Lower leg skin (tissue), 4 donors: ENCODE data around the gene EFCAB12. TPM values are rescaled to one million over a fixed set of nuclear protein-coding genes. Genes with fewer than 3 reads are reported as not detected.

Source experiments
- DNase-seq, 2 donors: peaks; one replicate each; pipeline ENCODE4 v3.0.0-alpha.2; 2019; ENCODE audit warnings: low spot score in 2 of 2
- H3K4me3 ChIP-seq: fragments of 200-600 bp; sonication (generic); 2 replicates; pipeline ENCODE4 v1.5.1; 2017; ENCODE audit warnings: mild to moderate bottlenecking, low read depth; ENCODE audit not compliant: poor library complexity, severe bottlenecking
- CTCF ChIP-seq, 3 donors: fragments of 450-650 bp; IDR thresholded peaks; one replicate each; pipeline ENCODE4 v1.5.1; 2016; ENCODE audit warnings: antibody characterized with exemption in 3 of 3, mild to moderate bottlenecking in 3 of 3, moderate library complexity in 2 of 3
- POLR2A ChIP-seq, 2 donors: fragments of 450-650 bp; IDR thresholded peaks; one replicate each; pipeline ENCODE4 v1.6.1; 2016 to 2017; ENCODE audit warnings: antibody characterized with exemption in 2 of 2, mild to moderate bottlenecking in 1 of 2, moderate library complexity in 1 of 2
- WGBS, 2 donors: methylation state at CpG; one replicate each; pipeline ENCODE4 v1.1.5; 2018; 5-methylcytosine and 5-hydroxymethylcytosine counted together
- intact Hi-C: fragments of 100-400 bp; cut with DNase I; formaldehyde crosslinking; loops from one replicate; pipeline ENCODE4 v1.15.0; 2023; ENCODE audit warnings: low total_unique reads
- total RNA-seq, 4 donors: library from RNA; depleted of rRNA; stranded (reverse); fragments of >200 nt; gene quantifications; one replicate each; pipeline ENCODE4 v1.1.0, GENCODE V29; 2016

The EFCAB12 gene
- total RNA-seq, 4 donors from 2014 or later, result not detected

DNA sequence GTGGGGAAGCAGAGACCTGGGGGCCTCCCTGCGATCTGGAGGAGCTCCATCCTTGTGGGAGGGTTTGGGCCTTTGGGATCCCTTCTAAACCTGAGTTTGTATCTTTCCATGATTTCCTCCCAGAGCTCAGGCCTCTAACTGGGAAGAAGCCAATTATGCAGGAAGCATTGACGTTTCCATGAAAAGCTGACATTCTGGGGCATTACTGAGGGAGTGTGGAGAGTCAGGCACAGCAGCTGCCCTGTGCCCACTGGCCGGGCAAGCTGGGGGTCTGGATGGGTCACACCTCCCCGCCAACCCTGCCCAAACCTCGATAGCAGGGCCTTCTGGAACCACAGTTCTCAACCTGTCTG, 74.9 kb downstream of the EFCAB12 start:
- no peak for DNase-seq

DNA sequence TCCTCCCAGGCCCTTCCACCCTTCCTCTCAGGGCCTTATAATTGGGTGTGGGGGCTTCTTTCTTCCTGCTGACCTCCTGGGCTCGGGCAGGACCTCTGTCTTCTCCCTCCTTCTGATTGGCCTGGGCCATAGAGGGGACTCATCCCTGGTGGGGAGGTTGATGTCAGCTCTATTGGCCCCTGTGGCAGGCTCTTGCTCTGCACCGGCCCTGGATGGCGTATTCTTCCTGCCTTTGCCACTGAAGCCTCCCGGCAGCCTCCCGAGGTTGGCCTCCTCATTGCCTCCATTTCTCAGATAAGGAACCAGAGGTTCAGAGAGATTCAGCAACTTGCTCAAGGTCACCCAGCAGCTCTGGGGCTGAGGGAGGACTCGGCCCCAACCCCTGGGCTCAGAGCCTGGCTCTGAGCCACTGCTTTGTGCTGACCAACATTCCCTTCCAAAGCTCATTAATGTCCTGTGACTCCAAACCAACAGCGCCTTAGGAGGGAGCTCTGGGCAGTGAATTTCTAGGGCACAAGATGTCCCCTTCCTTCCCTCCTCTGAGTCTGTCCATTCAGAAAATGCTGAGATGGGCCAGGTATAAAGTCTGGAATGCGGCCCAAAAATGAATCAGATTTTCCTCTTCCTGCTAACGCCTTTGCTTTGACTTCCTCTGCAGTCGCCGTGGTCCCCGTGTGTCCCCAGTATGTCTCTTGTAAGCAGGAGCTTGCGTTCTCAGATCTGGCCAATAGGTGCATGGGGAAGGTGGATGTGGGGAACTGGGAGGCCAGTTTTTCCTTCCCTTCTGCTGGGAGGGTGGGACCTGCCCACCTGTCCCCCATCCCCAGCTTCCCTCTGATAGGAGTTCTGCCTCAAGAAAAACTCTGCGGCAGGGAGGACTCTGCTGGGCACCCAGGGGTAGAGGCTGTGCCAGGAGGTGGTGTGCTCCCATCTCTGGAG, 75.5 kb downstream of the EFCAB12 start:
- intact Hi-C loops, result no loop called here
- TF ChIP-seq POLR2A (IDR thresholded peaks at IDR 0.05) (no peak), CTCF (IDR thresholded peaks at IDR 0.05) (no peak)
- H3K4me3 ChIP-seq, result no peak overlapping the region
- DNase-seq, result no peak
- WGBS, 2 donors, result 73 to 74% methylated on average over 13 to 14 of the region's 14 CpGs

More for the DNA sequence above, 74.9 kb downstream of the EFCAB12 start:
- H3K4me3 ChIP-seq, result no peak overlapping the region
- intact Hi-C loops, result no loop called here
- WGBS, 2 donors, result 83 to 84% methylated on average over 5 of the region's 5 CpGs
- TF ChIP-seq CTCF (IDR thresholded peaks at IDR 0.05) (no peak), POLR2A (IDR thresholded peaks at IDR 0.05) (no peak)

GRCh38 chr3:129352045-129352444, 76.4 kb downstream of the EFCAB12 start:
- WGBS, 2 donors, result 69 to 85% methylated on average over 8 of the region's 8 CpGs
- DNase-seq, result no peak
- intact Hi-C loops, result no loop called here
- TF ChIP-seq POLR2A (IDR thresholded peaks at IDR 0.05) (no peak), CTCF (IDR thresholded peaks at IDR 0.05) (no peak)
- H3K4me3 ChIP-seq, result no peak overlapping the region

Other genes starting within 250 kb of the EFCAB12 start
- gene CNBP, start 244.7 kb downstream of the EFCAB12 start, total RNA-seq, result 100 to 1,000 TPM; 425 to 625 (median 493) TPM
- gene COPG1, start 179.0 kb downstream of the EFCAB12 start, total RNA-seq, result 10 to 100 TPM; 69.2 to 95.2 (median 79.8) TPM
- 10 to 100 TPM; 25.2 to 34.9 (median 34.4) TPM for gene HMCES, start 149.8 kb downstream of the EFCAB12 start, total RNA-seq
- gene MBD4, start 11.3 kb upstream of the EFCAB12 start, total RNA-seq, result 10 to 100 TPM; 14.5 to 36.9 (median 18.4) TPM
- gene IFT122, start 11.6 kb upstream of the EFCAB12 start, total RNA-seq, result 10 to 100 TPM; 10.1 to 31.1 (median 22.5) TPM
- not detected for gene RHO, start 100.0 kb upstream of the EFCAB12 start, total RNA-seq
- gene H1-8, start 114.5 kb upstream of the EFCAB12 start, total RNA-seq, result not detected
- 10 to 100 TPM; 24.0 to 42.6 (median 30.3) TPM for gene PLXND1, start 178.0 kb upstream of the EFCAB12 start, total RNA-seq